Measurements from ENCODE around the gene C22orf31. TPM values are rescaled to one million over a fixed set of nuclear protein-coding genes. Genes with fewer than 3 reads are reported as not detected.

Gene C22orf31
- total RNA-seq, 1 donor from 2014 or later = not detected

GRCh38 chr22:29081517-29082236 lies 20.0 kb upstream of the C22orf31 start:
- DNase-seq (ENCODE audit: low read depth) = no peak

GRCh38 chr22:29080106-29080975 lies 18.7 kb upstream of the C22orf31 start:
- DNase-seq (ENCODE audit: low read depth) = peak; percentile 62

- peak; percentile 25 for DNase-seq (ENCODE audit: low read depth)
Observed at GRCh38 chr22:29079218-29079901, 17.7 kb upstream of the C22orf31 start.

GRCh38 chr22:29078869-29079207 lies 17.2 kb upstream of the C22orf31 start:
- DNase-seq (ENCODE audit: low read depth) = no peak

GRCh38 chr22:29078036-29078868 lies 16.6 kb upstream of the C22orf31 start:
- no peak for DNase-seq (ENCODE audit: low read depth)

GRCh38 chr22:29074276-29074772 lies 12.7 kb upstream of the C22orf31 start:
- DNase-seq (ENCODE audit: low read depth) = no peak

- no peak for DNase-seq (ENCODE audit: low read depth)
Observed at GRCh38 chr22:29073618-29074275, 12.1 kb upstream of the C22orf31 start.

- no peak for DNase-seq (ENCODE audit: low read depth)
Observed at GRCh38 chr22:29072979-29073617, 11.5 kb upstream of the C22orf31 start, which contains the start of gene KREMEN1. KREMEN1 (plus strand) TSS chr22:29073035; CDS start chr22:29073131, 96 bp downstream.

GRCh38 chr22:29072193-29072978 lies 10.8 kb upstream of the C22orf31 start:
- peak; percentile 43 for DNase-seq (ENCODE audit: low read depth)

GRCh38 chr22:29071261-29072045 lies 9.8 kb upstream of the C22orf31 start:
- no peak for DNase-seq (ENCODE audit: low read depth)

- DNase-seq (ENCODE audit: low read depth) = no peak
Observed at GRCh38 chr22:29070490-29070889, 8.9 kb upstream of the C22orf31 start.

GRCh38 chr22:29069463-29069862 lies 7.8 kb upstream of the C22orf31 start:
- no peak for DNase-seq (ENCODE audit: low read depth)

- no peak for DNase-seq (ENCODE audit: low read depth)
Observed at GRCh38 chr22:29065468-29066190, 4.0 kb upstream of the C22orf31 start.

- no peak for DNase-seq (ENCODE audit: low read depth)
Observed at GRCh38 chr22:29062286-29062821, 723 bp upstream of the C22orf31 start.

- no peak for DNase-seq (ENCODE audit: low read depth)
Observed at GRCh38 chr22:29060931-29061330, 700 bp downstream of the C22orf31 start.

- no peak for DNase-seq (ENCODE audit: low read depth)
Observed at GRCh38 chr22:29060251-29060869, 1.3 kb downstream of the C22orf31 start.

GRCh38 chr22:29056472-29056871 lies 5.2 kb downstream of the C22orf31 start:
- no peak for DNase-seq (ENCODE audit: low read depth)

Data from renal cortical epithelial cell (primary cell).